Neural crest cell (in vitro differentiated cells): ENCODE results near the gene PLXNA2. TPM values are rescaled to one million over a fixed set of nuclear protein-coding genes. Genes with fewer than 3 reads are reported as not detected.
A peak's percentile ranks its signal among the peaks of the same experiment; 100 is the strongest.

ENCODE experiments used
- DNase-seq: peaks from one replicate; pipeline ENCODE4 v3.0.0; 2021; ENCODE audit warnings: low read depth, mixed read lengths, low spot score
- H3K27ac Mint-ChIP-seq: one replicate; pipeline ENCODE4 v1.8.0; 2021; ENCODE audit warnings: mild to moderate bottlenecking, mixed read lengths; ENCODE audit not compliant: unreplicated experiment
- H3K27me3 Mint-ChIP-seq: 2 replicates; pipeline ENCODE4 v1.8.0; 2021; ENCODE audit warnings: low read depth, mild to moderate bottlenecking, mixed read lengths
- H3K36me3 Mint-ChIP-seq: 2 replicates; pipeline ENCODE4 v1.8.0; 2021; ENCODE audit warnings: low read depth, mild to moderate bottlenecking, mixed read lengths
- H3K4me1 Mint-ChIP-seq: 2 replicates; pipeline ENCODE4 v1.8.0; 2021; ENCODE audit warnings: mixed read lengths
- H3K4me3 Mint-ChIP-seq: one replicate; pipeline ENCODE4 v1.8.0; 2021; ENCODE audit warnings: mild to moderate bottlenecking, mixed read lengths
- H3K9me3 Mint-ChIP-seq: 2 replicates; pipeline ENCODE4 v1.8.0; 2021; ENCODE audit warnings: mixed read lengths
- CTCF ChIP-seq: fragments of 200-600 bp; sonication (generic); conservative IDR thresholded peaks from 2 replicates; pipeline ENCODE4 v1.5.0; 2021; ENCODE audit warnings: antibody characterized with exemption, mild to moderate bottlenecking
- total RNA-seq: library from RNA; stranded (reverse); gene quantifications from 2 replicates; pipeline ENCODE4 v1.2.1, GENCODE V29; 2021

The PLXNA2 gene
- total RNA-seq, 1 donor from 2014 or later = 37.7 TPM

- Mint-ChIP-seq H3K4me1 (peaks cover 12% of the 10 kb centered on the region), H3K27me3 (peaks cover 7% of the 10 kb centered on the region), H3K4me3 (no peak overlapping the region), H3K27ac (no peak overlapping the region), H3K9me3 (no peaks in the 10 kb centered on the region), H3K36me3 (no peaks in the 10 kb centered on the region)
- no peak for DNase-seq
- no peak for TF ChIP-seq CTCF
These were observed 109.7 kb downstream of the PLXNA2 start for GRCh38 chr1:208134491-208134890.

GRCh38 chr1:208133355-208133754 is 110.8 kb downstream of the PLXNA2 start:
- H3K27ac Mint-ChIP-seq = no peak overlapping the region
- H3K36me3 Mint-ChIP-seq = no peaks in the 10 kb centered on the region

GRCh38 chr1:208132287-208132882 is 111.8 kb downstream of the PLXNA2 start:
- H3K4me1 Mint-ChIP-seq = peaks cover 22% of the 10 kb centered on the region

More at GRCh38 chr1:208133355-208133754, 110.8 kb downstream of the PLXNA2 start:
- H3K9me3 Mint-ChIP-seq = no peaks in the 10 kb centered on the region
- peaks cover 12% of the 10 kb centered on the region for H3K4me1 Mint-ChIP-seq
- no peak for TF ChIP-seq CTCF
- DNase-seq = no peak
- H3K4me3 Mint-ChIP-seq = no peak overlapping the region
- H3K27me3 Mint-ChIP-seq = peaks cover 7% of the 10 kb centered on the region

GRCh38 chr1:208131621-208132286 is 112.4 kb downstream of the PLXNA2 start:
- peak overlapping the region; percentile 74 for H3K27ac Mint-ChIP-seq
- no peak for TF ChIP-seq CTCF
- peaks cover 24% of the 10 kb centered on the region for H3K4me1 Mint-ChIP-seq
- H3K9me3 Mint-ChIP-seq = no peaks in the 10 kb centered on the region
- peaks cover 7% of the 10 kb centered on the region for H3K27me3 Mint-ChIP-seq
- no peak overlapping the region for H3K4me3 Mint-ChIP-seq
- H3K36me3 Mint-ChIP-seq = no peaks in the 10 kb centered on the region
- DNase-seq = no peak

More at GRCh38 chr1:208132287-208132882, 111.8 kb downstream of the PLXNA2 start:
- DNase-seq = peak; percentile 70
- H3K27ac Mint-ChIP-seq = no peak overlapping the region
- H3K36me3 Mint-ChIP-seq = no peaks in the 10 kb centered on the region
- no peak overlapping the region for H3K4me3 Mint-ChIP-seq
- TF ChIP-seq CTCF = peak; percentile 94
- peaks cover 7% of the 10 kb centered on the region for H3K27me3 Mint-ChIP-seq
- H3K9me3 Mint-ChIP-seq = no peaks in the 10 kb centered on the region

- Mint-ChIP-seq H3K4me3 (no peak overlapping the region), H3K36me3 (no peaks in the 10 kb centered on the region)
These were observed 114.7 kb downstream of the PLXNA2 start for GRCh38 chr1:208129487-208129886.

More at GRCh38 chr1:208129487-208129886, 114.7 kb downstream of the PLXNA2 start:
- Mint-ChIP-seq H3K27ac (no peak overlapping the region), H3K27me3 (peaks cover 7% of the 10 kb centered on the region), H3K4me1 (peaks cover 24% of the 10 kb centered on the region), H3K9me3 (no peaks in the 10 kb centered on the region)
- no peak for DNase-seq
- TF ChIP-seq CTCF = no peak
